ENCODE results near the gene PKP4.

GRCh38 chr2:158501301-158501700 lies 44.5 kb downstream of the PKP4 start:
- TF ChIP-seq POLR2A (IDR thresholded peaks at IDR 0.05) (no peak), CTCF (IDR thresholded peaks at IDR 0.05) (no peak), EP300 (IDR thresholded peaks at IDR 0.05) (no peak)
